MM.1S (cell line): ENCODE data around the gene HYDIN.
A peak's percentile ranks its signal among the peaks of the same experiment; 100 is the strongest.

Source experiments
- DNase-seq: peaks from one replicate; pipeline ENCODE4 v3.0.0-alpha.2; 2015
- H2AFZ ChIP-seq: fragments of 300-600 bp; sonication (generic); 2 replicates; pipeline ENCODE4 v1.6.0; 2016; ENCODE audit warnings: antibody characterized with exemption, low read length
- H3F3A ChIP-seq: fragments of 300-600 bp; sonication (generic); 2 replicates; pipeline ENCODE4 v1.6.1; 2016; ENCODE audit warnings: mild to moderate bottlenecking, antibody characterized with exemption, low read length, moderate library complexity, mixed read lengths; ENCODE audit not compliant: insufficient read depth
- H3K27ac ChIP-seq: fragments of 300-600 bp; sonication (generic); 2 replicates; pipeline ENCODE4 v1.5.1; 2016; ENCODE audit warnings: mild to moderate bottlenecking, low read length
- H3K27me3 ChIP-seq: fragments of 300-600 bp; sonication (generic); replicated peaks from 2 replicates; pipeline ENCODE4 v1.6.0; 2016; ENCODE audit warnings: low read length; ENCODE audit not compliant: insufficient read depth
- H3K36me3 ChIP-seq: fragments of 300-600 bp; sonication (generic); replicated peaks from 2 replicates; pipeline ENCODE4 v1.6.1; 2016; ENCODE audit warnings: mild to moderate bottlenecking, low read length, mixed read lengths; ENCODE audit not compliant: insufficient read depth
- H3K4me1 ChIP-seq: fragments of 300-600 bp; sonication (generic); 2 replicates; pipeline ENCODE4 v1.6.1; 2016; ENCODE audit warnings: low read length, mixed read lengths
- H3K4me2 ChIP-seq: fragments of 300-600 bp; sonication (generic); 2 replicates; pipeline ENCODE4 v1.6.0; 2016; ENCODE audit warnings: low read depth, low read length
- H3K4me3 ChIP-seq: fragments of 300-600 bp; sonication (generic); 2 replicates; pipeline ENCODE4 v1.5.1; 2016; ENCODE audit warnings: low read length, mixed read lengths
- H3K79me2 ChIP-seq: fragments of 300-600 bp; sonication (generic); 2 replicates; pipeline ENCODE4 v1.6.1; 2016; ENCODE audit warnings: mixed run types, low read length, mixed read lengths
- H3K9ac ChIP-seq: fragments of 300-600 bp; sonication (generic); 2 replicates; pipeline ENCODE4 v1.6.1; 2016; ENCODE audit warnings: low read length, mixed read lengths
- H3K9me2 ChIP-seq: fragments of 300-600 bp; sonication (generic); replicated peaks from 2 replicates; pipeline ENCODE4 v1.6.1; 2016; ENCODE audit warnings: mild to moderate bottlenecking, low read length, mixed read lengths; ENCODE audit not compliant: insufficient read depth
- H3K9me3 ChIP-seq: fragments of 300-600 bp; sonication (generic); replicated peaks from 2 replicates; pipeline ENCODE4 v1.6.1; 2016; ENCODE audit warnings: mild to moderate bottlenecking, low read length, mixed read lengths; ENCODE audit not compliant: insufficient read depth
- H4K20me1 ChIP-seq: fragments of 300-600 bp; sonication (generic); 2 replicates; pipeline ENCODE4 v1.6.1; 2016; ENCODE audit warnings: mild to moderate bottlenecking, low read length, moderate library complexity, mixed read lengths; ENCODE audit not compliant: insufficient read depth
- EZH2 ChIP-seq: fragments of 300-600 bp; sonication (generic); optimal IDR thresholded peaks from 2 replicates; pipeline ENCODE3; 2017; ENCODE audit warnings: low read depth, mild to moderate bottlenecking, antibody characterized with exemption, low read length, mixed read lengths
- EZH2phosphoT487 ChIP-seq: fragments of 300-600 bp; sonication (generic); IDR thresholded peaks from 2 replicates; pipeline ENCODE4 v1.6.1; 2018; ENCODE audit warnings: antibody characterized with exemption, low read length
- TF ChIP-seq, protein P1 (sequence below): fragments of 300-600 bp; sonication (generic); IDR thresholded peaks from 2 replicates; pipeline ENCODE4 v1.5.1; 2016; ENCODE audit warnings: antibody characterized with exemption, low read length, mixed read lengths

HYDIN gene

DNA sequence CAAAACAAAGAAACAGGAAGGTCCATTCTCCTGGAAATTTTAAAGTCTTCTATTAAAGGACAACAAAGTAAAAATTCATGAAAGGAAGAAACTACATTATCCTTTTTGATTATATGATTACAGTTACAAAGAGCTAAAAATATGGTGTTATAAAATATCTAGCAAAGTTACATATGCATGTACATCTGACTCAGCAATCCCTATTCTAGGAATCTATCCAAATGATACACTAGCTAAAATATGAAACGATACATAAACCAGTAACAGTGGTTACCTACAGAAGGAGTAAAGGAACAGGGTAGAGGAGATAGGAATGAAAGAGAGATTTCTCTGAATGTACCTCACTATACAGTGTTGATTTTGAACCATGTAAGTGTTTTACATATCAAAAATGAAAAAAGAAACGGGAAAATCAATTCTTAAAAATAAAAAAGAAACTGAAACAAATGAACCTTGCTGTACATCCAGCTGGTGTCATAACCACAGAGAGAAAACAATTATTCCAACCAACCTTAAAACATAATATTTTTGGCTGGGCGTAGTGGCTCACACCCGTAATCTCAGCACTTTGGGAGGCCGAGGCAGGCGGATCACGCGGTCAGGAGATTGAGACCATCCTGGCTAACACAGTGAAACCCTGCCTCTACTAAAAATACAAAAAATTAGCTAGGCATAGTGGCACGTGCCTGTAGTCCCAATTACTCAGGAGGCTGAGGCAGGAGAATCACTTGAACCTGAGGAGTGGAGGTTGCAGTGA lies 41.4 kb downstream of the HYDIN start:
- H3K9me3 ChIP-seq: no peaks in the 10 kb centered on the region
- peak overlapping the region; percentile 27; the same call in 1 of the 2 replicates for H3K4me3 ChIP-seq
- TF ChIP-seq EZH2phosphoT487 (no peak), EZH2 (no peak)
- TF ChIP-seq, protein P1, sequence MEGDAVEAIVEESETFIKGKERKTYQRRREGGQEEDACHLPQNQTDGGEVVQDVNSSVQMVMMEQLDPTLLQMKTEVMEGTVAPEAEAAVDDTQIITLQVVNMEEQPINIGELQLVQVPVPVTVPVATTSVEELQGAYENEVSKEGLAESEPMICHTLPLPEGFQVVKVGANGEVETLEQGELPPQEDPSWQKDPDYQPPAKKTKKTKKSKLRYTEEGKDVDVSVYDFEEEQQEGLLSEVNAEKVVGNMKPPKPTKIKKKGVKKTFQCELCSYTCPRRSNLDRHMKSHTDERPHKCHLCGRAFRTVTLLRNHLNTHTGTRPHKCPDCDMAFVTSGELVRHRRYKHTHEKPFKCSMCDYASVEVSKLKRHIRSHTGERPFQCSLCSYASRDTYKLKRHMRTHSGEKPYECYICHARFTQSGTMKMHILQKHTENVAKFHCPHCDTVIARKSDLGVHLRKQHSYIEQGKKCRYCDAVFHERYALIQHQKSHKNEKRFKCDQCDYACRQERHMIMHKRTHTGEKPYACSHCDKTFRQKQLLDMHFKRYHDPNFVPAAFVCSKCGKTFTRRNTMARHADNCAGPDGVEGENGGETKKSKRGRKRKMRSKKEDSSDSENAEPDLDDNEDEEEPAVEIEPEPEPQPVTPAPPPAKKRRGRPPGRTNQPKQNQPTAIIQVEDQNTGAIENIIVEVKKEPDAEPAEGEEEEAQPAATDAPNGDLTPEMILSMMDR: no peak
- peaks cover 4% of the 10 kb centered on the region; the same call in 1 of the 2 replicates for H3F3A ChIP-seq
- peak; percentile 59 for DNase-seq
- no peaks in the 10 kb centered on the region for H3K4me1 ChIP-seq
- no peaks in the 10 kb centered on the region for H3K79me2 ChIP-seq
- peak overlapping the region; percentile 38; the same call in 1 of the 2 replicates for H3K27ac ChIP-seq
- no peaks in the 10 kb centered on the region for H3K36me3 ChIP-seq
- H3K4me2 ChIP-seq: peak overlapping the region; percentile 28; the same call in 1 of the 2 replicates
- H3K9ac ChIP-seq: no peak overlapping the region
- no peaks in the 10 kb centered on the region for H3K27me3 ChIP-seq
- no peaks in the 10 kb centered on the region for H3K9me2 ChIP-seq
- H4K20me1 ChIP-seq: no peaks in the 10 kb centered on the region
- H2AFZ ChIP-seq: peak overlapping the region; percentile 9; the same call in 1 of the 2 replicates

DNA sequence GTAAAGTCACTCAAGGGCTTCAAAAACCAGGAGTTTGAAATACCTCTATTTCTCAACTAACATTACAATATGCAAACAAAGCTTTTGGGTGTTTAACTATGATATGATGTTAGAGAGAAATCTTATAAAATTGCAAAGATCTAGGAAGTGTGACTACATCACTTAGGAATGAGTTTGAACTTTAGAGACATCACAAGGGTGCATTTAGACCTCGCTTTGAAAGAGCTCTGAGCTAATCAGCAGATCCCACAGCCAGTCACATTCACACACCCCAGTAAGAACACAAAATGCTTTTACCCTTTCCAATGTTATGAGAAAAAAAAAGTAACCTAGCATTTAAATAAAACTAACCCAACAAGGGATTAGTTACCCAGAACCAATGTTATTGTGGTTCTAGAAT lies 45.2 kb downstream of the HYDIN start:
- no peak for DNase-seq
- Histone ChIP-seq H3K9ac (no peak overlapping the region), H3K36me3 (no peaks in the 10 kb centered on the region), H3K79me2 (no peaks in the 10 kb centered on the region), H2AFZ (no peak overlapping the region), H3K4me2 (no peak overlapping the region), H3K27me3 (no peaks in the 10 kb centered on the region), H3K9me3 (no peaks in the 10 kb centered on the region), H3K9me2 (no peaks in the 10 kb centered on the region), H4K20me1 (no peaks in the 10 kb centered on the region), H3K4me1 (0 out of 2 replicates have a peak, but pooled peaks cover 2% of the 10 kb centered on the region), H3K27ac (no peak overlapping the region), H3K4me3 (no peak overlapping the region), H3F3A (peaks cover 4% of the 10 kb centered on the region; the same call in 1 of the 2 replicates)
- TF ChIP-seq, protein P1: no peak

DNA sequence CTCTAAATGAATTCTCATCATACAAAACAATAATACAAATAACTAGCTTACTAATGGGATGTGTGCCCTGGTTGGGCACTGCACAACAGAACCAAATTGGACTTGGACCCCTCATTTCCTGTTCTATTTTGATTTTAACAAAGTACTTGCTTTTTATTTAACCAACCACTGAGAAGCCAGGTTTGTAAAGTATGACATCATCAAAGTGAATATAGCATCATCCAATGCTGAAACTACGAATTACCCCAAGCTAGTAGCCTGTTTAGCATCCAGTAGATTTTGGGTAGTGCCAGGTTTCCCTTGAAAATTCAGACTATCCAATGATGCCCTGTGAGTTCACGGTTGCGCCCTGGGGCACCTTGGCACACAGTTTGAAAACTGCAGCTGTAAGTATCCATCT lies 51.0 kb downstream of the HYDIN start:
- no peaks in the 10 kb centered on the region for H3K36me3 ChIP-seq
- no peak overlapping the region for H3K4me3 ChIP-seq
- H3K27ac ChIP-seq: no peak overlapping the region
- no peaks in the 10 kb centered on the region for H3K9me3 ChIP-seq
- H3K79me2 ChIP-seq: no peaks in the 10 kb centered on the region
- H3F3A ChIP-seq: no peaks in the 10 kb centered on the region
- DNase-seq: no peak
- no peaks in the 10 kb centered on the region for H4K20me1 ChIP-seq
- 0 out of 2 replicates have a peak, but pooled peaks cover 5% of the 10 kb centered on the region for H3K4me1 ChIP-seq
- H2AFZ ChIP-seq: no peak overlapping the region
- TF ChIP-seq EZH2phosphoT487 (no peak), EZH2 (no peak)
- TF ChIP-seq, protein P1: no peak
- no peaks in the 10 kb centered on the region for H3K27me3 ChIP-seq
- H3K9ac ChIP-seq: no peak overlapping the region
- H3K9me2 ChIP-seq: no peaks in the 10 kb centered on the region
- no peak overlapping the region for H3K4me2 ChIP-seq
